WTC11 (cell line): ENCODE measurements around the gene RACK1. TPM values are rescaled to one million over a fixed set of nuclear protein-coding genes. Genes with fewer than 3 reads are reported as not detected.
"Not testable (repeated sequence)": the region's sequence is repeated elsewhere in the genome, so short reads cannot be mapped to it uniquely, and the experiment has no call there.

Experiments used
- ATAC-seq: fragments of 200-7000 bp; cut with Tn5 transposase; 2 replicates; pipeline ENCODE4 v1.10.0; 2021; ENCODE audit warnings: mild to moderate bottlenecking, moderate library complexity
- CTCF ChIA-PET: fragments of 300-600 bp; sonication (Branson Sonifier 250); formaldehyde crosslinking; loops from one replicate; lab custom pipeline; 2021; ENCODE audit warnings: antibody characterized with exemption; lab: Charles Lee
- POLR2A ChIA-PET: fragments of 350-600 bp; sonication (Branson Sonifier 250); formaldehyde crosslinking; loops from one replicate; lab custom pipeline; 2021; ENCODE audit warnings: antibody characterized with exemption; lab: Charles Lee
- DNase-seq: peaks from one replicate; pipeline ENCODE4 v3.0.0; 2021; ENCODE audit warnings: low spot score
- H3K27ac Mint-ChIP-seq: 2 replicates; pipeline ENCODE4 v1.8.0; 2021; ENCODE audit warnings: mixed read lengths
- H3K27me3 Mint-ChIP-seq: 2 replicates; pipeline ENCODE4 v1.8.0; 2021; ENCODE audit warnings: low read depth, mild to moderate bottlenecking, moderate library complexity, mixed read lengths
- H3K36me3 Mint-ChIP-seq: 2 replicates; pipeline ENCODE4 v1.8.0; 2021; ENCODE audit warnings: mixed read lengths
- H3K4me1 Mint-ChIP-seq: 2 replicates; pipeline ENCODE4 v1.8.0; 2022; ENCODE audit warnings: mixed read lengths
- H3K4me3 Mint-ChIP-seq: 2 replicates; pipeline ENCODE4 v1.8.0; 2021; ENCODE audit warnings: mild to moderate bottlenecking, moderate library complexity, mixed read lengths
- H3K9me3 Mint-ChIP-seq: 2 replicates; pipeline ENCODE4 v1.8.0; 2021; ENCODE audit warnings: mixed read lengths
- CREB1 ChIP-seq: sonication (generic); formaldehyde crosslinking; IDR thresholded peaks from 2 replicates; pipeline ENCODE4 v1.8.0; 2023; ENCODE audit warnings: mild to moderate bottlenecking, missing genetic modification reagents
- EMX1 ChIP-seq: fragments of 250-450 bp; sonication (Bioruptor Pico); IDR thresholded peaks from 2 replicates; pipeline ENCODE4 v1.8.0; 2021; ENCODE audit warnings: mild to moderate bottlenecking
- GRHL2 ChIP-seq: fragments of 250-450 bp; sonication (Bioruptor Pico); IDR thresholded peaks from 2 replicates; pipeline ENCODE4 v1.8.0; 2022; ENCODE audit warnings: mild to moderate bottlenecking, moderate library complexity; ENCODE audit not compliant: insufficient replicate concordance, severe bottlenecking
- NFATC4 ChIP-seq: fragments of 250-450 bp; sonication (Bioruptor Pico); IDR thresholded peaks from 2 replicates; pipeline ENCODE4 v1.9.0; 2021; ENCODE audit warnings: mild to moderate bottlenecking
- RORB ChIP-seq: fragments of 250-450 bp; sonication (Bioruptor Pico); IDR thresholded peaks from 2 replicates; pipeline ENCODE4 v1.9.0; 2021; ENCODE audit warnings: mild to moderate bottlenecking
- TCF7 ChIP-seq: sonication (generic); formaldehyde crosslinking; IDR thresholded peaks from 2 replicates; pipeline ENCODE4 v1.8.0; 2022; ENCODE audit warnings: mild to moderate bottlenecking, low read depth, missing genetic modification reagents, moderate library complexity
- TP53 ChIP-seq: sonication (generic); formaldehyde crosslinking; IDR thresholded peaks from 2 replicates; pipeline ENCODE4 v1.8.1; 2023; ENCODE audit warnings: mild to moderate bottlenecking, missing genetic modification reagents
- ZNF671 ChIP-seq: fragments of 250-450 bp; sonication (Bioruptor Pico); IDR thresholded peaks from 2 replicates; pipeline ENCODE4 v1.8.0; 2021; ENCODE audit warnings: mild to moderate bottlenecking
- total RNA-seq: library from RNA; stranded (reverse); gene quantifications from 3 replicates; pipeline ENCODE4 v1.2.3, GENCODE V29; 2021
- TF ChIP-seq, protein P1 (sequence below): fragments of 250-450 bp; sonication (Bioruptor Pico); IDR thresholded peaks from 2 replicates; pipeline ENCODE4 v1.9.0; 2021; ENCODE audit warnings: moderate library complexity, mild to moderate bottlenecking, inconsistent platforms, borderline replicate concordance
- TF ChIP-seq, protein P2 (sequence below): sonication (generic); formaldehyde crosslinking; IDR thresholded peaks from 2 replicates; pipeline ENCODE4 v1.8.1; 2022; ENCODE audit warnings: low read depth, missing genetic modification reagents, borderline replicate concordance
- TF ChIP-seq, protein P3 (sequence below): fragments of 250-450 bp; sonication (Bioruptor Pico); IDR thresholded peaks from 2 replicates; pipeline ENCODE4 v1.8.0; 2021; ENCODE audit warnings: mild to moderate bottlenecking
- TF ChIP-seq, protein P4 (sequence below): sonication (generic); formaldehyde crosslinking; IDR thresholded peaks from 2 replicates; pipeline ENCODE4 v1.8.1; 2022; ENCODE audit warnings: mild to moderate bottlenecking, missing genetic modification reagents, moderate library complexity, borderline replicate concordance
- TF ChIP-seq, protein P5 (sequence below): sonication (generic); formaldehyde crosslinking; IDR thresholded peaks from 2 replicates; pipeline ENCODE4 v1.8.0; 2023; ENCODE audit warnings: mild to moderate bottlenecking, missing genetic modification reagents
- TF ChIP-seq, protein P6 (sequence below): sonication (generic); formaldehyde crosslinking; IDR thresholded peaks from 2 replicates; pipeline ENCODE4 v1.8.0; 2022; ENCODE audit warnings: missing genetic modification reagents

RACK1 gene
- total RNA-seq, 1 experiment from 2014 or later, result 2,360 TPM

DNA sequence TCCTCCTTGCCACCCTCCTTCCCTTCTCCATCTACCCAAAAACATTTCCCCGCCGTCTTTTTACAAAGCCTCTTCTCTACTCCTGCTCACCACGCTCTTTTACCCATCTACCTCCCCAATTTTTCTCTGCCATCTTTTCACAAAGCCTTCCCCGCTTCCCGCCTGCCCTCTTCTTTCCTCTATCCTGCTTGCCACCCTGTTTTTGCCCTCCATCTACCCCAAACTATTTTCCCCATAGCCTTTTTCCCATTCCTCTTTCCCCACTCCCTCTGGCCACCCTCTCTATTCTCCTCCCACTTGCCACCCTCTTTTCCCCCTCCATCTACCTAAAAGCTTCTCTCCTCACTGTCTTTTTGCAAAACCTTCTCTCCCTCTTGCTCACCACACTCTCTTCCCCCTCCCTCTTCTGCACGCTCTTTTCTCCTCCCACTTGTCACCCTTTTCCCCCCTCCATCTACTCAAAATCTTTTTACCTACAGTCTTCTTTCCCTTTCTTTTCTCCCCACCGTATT lies 36.6 kb upstream of the RACK1 start:
- no peak for ATAC-seq
- ChIA-PET CTCF (no interaction called here), POLR2A (interaction anchor here (2.3 kb wide), 1 partner anchor 19 kb away, joined by 12 read pairs; the partner anchor contains the start of gene TRIM52)
- no peak for DNase-seq
- Mint-ChIP-seq H3K36me3 (peaks cover 9% of the 10 kb centered on the region), H3K9me3 (no peaks in the 10 kb centered on the region), H3K27ac (no peak overlapping the region), H3K4me3 (no peak overlapping the region), H3K4me1 (peaks cover 10% of the 10 kb centered on the region), H3K27me3 (peaks cover 10% of the 10 kb centered on the region)
- TF ChIP-seq, protein P1, sequence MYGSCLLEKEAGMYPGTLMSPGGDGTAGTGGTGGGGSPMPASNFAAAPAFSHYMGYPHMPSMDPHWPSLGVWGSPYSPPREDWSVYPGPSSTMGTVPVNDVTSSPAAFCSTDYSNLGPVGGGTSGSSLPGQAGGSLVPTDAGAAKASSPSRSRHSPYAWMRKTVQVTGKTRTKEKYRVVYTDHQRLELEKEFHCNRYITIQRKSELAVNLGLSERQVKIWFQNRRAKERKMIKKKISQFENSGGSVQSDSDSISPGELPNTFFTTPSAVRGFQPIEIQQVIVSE (CRISPR knock-in tag), result no peak
- TF ChIP-seq, protein P2, sequence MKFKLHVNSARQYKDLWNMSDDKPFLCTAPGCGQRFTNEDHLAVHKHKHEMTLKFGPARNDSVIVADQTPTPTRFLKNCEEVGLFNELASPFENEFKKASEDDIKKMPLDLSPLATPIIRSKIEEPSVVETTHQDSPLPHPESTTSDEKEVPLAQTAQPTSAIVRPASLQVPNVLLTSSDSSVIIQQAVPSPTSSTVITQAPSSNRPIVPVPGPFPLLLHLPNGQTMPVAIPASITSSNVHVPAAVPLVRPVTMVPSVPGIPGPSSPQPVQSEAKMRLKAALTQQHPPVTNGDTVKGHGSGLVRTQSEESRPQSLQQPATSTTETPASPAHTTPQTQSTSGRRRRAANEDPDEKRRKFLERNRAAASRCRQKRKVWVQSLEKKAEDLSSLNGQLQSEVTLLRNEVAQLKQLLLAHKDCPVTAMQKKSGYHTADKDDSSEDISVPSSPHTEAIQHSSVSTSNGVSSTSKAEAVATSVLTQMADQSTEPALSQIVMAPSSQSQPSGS (CRISPR knock-in tag), result no peak
- no peak for TF ChIP-seq CREB1 (CRISPR knock-in tag)

DNA sequence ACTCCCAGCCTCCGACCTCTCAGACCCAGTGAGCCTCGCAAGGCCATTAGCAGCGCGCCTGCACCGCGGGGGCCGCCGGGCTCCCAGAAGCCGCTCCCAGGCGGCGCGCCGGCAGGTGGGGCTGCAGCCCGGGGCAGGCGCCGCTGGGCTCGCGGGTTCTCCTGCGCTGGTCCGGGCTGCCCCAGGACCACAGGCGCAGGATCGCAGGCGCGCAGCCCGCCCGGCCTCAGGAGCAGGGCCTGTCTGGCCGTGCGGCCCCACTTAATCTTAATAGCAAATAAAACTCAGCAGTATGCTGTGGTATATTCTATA lies 29.7 kb upstream of the RACK1 start:
- POLR2A ChIA-PET, result interaction anchor here (1.0 kb wide), 1 partner anchor 38 kb away, joined by 3 read pairs; no protein-coding TSS in a partner anchor
- ATAC-seq, result peak; percentile 94
- peak overlapping the region; percentile 80 for H3K4me3 Mint-ChIP-seq
- CTCF ChIA-PET, result interaction anchor here (0.6 to 1.5 kb wide), 4 partner anchors 8 to 958 kb away, joined by 3 to 5 read pairs (median 4); no protein-coding TSS in a partner anchor
- peak; percentile 77 for DNase-seq
- H3K4me1 Mint-ChIP-seq, H3K27ac Mint-ChIP-seq, H3K9me3 Mint-ChIP-seq, H3K27me3 Mint-ChIP-seq, H3K36me3 Mint-ChIP-seq: not testable (repeated sequence)

DNA sequence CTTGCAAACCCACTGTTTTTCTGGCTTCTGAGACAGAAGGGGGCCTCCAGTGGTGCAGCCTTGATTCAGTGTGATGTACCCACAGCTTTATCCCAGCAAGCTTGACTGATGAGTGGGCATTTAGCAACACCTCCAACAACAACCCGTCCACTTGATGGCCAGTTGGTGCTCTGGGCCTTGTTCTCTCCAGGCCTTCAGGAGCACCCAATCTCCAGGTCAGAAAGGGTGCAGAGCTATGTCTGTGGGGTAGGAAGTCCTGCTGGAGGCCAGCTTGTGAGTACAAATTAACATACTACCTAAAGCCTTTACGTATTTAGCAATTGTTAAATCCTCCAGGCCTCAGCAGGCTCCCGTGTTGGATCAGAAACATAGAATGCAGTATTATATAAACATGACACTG lies 27.4 kb upstream of the RACK1 start:
- ChIA-PET CTCF (no interaction called here), POLR2A (no interaction called here)

DNA sequence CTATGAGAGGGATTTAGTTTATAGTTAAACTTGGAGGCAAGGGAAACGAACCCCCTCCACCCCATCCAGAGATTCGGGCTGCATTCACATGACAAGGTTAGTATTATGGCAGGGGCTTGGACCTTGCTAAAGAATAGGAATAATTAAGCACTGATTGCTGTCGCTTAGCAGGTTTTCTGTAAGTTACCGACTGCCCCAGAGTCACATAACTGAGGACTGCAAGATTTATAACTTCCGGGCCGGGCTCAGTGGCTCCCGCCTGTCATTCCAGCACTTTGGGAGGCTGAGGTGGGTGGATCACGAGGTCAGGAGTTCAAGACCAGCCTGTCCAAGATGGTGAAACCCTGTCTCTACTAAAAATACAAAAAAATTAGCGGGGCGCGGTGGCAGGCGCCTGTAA lies 24.2 kb upstream of the RACK1 start:
- ATAC-seq, H3K36me3 Mint-ChIP-seq, POLR2A ChIA-PET, H3K4me3 Mint-ChIP-seq, H3K9me3 Mint-ChIP-seq, H3K27me3 Mint-ChIP-seq, CTCF ChIA-PET, DNase-seq: not testable (repeated sequence)
- H3K27ac Mint-ChIP-seq, result peak overlapping the region; percentile 89; the same call in 1 of the 2 replicates
- H3K4me1 Mint-ChIP-seq, result peaks cover 34% of the 10 kb centered on the region

More for the DNA sequence above, 27.4 kb upstream of the RACK1 start:
- no peaks in the 10 kb centered on the region for H3K9me3 Mint-ChIP-seq
- 0 out of 2 replicates have a peak overlapping the region, but pooled peaks have one; percentile 12 for H3K27ac Mint-ChIP-seq
- peaks cover 27% of the 10 kb centered on the region for H3K4me1 Mint-ChIP-seq
- no peaks in the 10 kb centered on the region for H3K36me3 Mint-ChIP-seq
- ATAC-seq, result no peak
- DNase-seq, result no peak
- no peaks in the 10 kb centered on the region for H3K27me3 Mint-ChIP-seq
- TF ChIP-seq TP53 (CRISPR knock-in tag) (no peak), RORB (no peak), GRHL2 (no peak), NFATC4 (no peak), EMX1 (CRISPR knock-in tag) (no peak), ZNF671 (CRISPR knock-in tag) (no peak), TCF7 (CRISPR knock-in tag) (no peak)
- TF ChIP-seq, protein P3, sequence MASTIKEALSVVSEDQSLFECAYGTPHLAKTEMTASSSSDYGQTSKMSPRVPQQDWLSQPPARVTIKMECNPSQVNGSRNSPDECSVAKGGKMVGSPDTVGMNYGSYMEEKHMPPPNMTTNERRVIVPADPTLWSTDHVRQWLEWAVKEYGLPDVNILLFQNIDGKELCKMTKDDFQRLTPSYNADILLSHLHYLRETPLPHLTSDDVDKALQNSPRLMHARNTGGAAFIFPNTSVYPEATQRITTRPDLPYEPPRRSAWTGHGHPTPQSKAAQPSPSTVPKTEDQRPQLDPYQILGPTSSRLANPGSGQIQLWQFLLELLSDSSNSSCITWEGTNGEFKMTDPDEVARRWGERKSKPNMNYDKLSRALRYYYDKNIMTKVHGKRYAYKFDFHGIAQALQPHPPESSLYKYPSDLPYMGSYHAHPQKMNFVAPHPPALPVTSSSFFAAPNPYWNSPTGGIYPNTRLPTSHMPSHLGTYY (CRISPR knock-in tag), result no peak
- TF ChIP-seq, protein P4, sequence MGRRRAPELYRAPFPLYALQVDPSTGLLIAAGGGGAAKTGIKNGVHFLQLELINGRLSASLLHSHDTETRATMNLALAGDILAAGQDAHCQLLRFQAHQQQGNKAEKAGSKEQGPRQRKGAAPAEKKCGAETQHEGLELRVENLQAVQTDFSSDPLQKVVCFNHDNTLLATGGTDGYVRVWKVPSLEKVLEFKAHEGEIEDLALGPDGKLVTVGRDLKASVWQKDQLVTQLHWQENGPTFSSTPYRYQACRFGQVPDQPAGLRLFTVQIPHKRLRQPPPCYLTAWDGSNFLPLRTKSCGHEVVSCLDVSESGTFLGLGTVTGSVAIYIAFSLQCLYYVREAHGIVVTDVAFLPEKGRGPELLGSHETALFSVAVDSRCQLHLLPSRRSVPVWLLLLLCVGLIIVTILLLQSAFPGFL (CRISPR knock-in tag), result no peak
- TF ChIP-seq, protein P5, sequence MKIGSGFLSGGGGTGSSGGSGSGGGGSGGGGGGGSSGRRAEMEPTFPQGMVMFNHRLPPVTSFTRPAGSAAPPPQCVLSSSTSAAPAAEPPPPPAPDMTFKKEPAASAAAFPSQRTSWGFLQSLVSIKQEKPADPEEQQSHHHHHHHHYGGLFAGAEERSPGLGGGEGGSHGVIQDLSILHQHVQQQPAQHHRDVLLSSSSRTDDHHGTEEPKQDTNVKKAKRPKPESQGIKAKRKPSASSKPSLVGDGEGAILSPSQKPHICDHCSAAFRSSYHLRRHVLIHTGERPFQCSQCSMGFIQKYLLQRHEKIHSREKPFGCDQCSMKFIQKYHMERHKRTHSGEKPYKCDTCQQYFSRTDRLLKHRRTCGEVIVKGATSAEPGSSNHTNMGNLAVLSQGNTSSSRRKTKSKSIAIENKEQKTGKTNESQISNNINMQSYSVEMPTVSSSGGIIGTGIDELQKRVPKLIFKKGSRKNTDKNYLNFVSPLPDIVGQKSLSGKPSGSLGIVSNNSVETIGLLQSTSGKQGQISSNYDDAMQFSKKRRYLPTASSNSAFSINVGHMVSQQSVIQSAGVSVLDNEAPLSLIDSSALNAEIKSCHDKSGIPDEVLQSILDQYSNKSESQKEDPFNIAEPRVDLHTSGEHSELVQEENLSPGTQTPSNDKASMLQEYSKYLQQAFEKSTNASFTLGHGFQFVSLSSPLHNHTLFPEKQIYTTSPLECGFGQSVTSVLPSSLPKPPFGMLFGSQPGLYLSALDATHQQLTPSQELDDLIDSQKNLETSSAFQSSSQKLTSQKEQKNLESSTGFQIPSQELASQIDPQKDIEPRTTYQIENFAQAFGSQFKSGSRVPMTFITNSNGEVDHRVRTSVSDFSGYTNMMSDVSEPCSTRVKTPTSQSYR (CRISPR knock-in tag), result no peak
- TF ChIP-seq, protein P6, sequence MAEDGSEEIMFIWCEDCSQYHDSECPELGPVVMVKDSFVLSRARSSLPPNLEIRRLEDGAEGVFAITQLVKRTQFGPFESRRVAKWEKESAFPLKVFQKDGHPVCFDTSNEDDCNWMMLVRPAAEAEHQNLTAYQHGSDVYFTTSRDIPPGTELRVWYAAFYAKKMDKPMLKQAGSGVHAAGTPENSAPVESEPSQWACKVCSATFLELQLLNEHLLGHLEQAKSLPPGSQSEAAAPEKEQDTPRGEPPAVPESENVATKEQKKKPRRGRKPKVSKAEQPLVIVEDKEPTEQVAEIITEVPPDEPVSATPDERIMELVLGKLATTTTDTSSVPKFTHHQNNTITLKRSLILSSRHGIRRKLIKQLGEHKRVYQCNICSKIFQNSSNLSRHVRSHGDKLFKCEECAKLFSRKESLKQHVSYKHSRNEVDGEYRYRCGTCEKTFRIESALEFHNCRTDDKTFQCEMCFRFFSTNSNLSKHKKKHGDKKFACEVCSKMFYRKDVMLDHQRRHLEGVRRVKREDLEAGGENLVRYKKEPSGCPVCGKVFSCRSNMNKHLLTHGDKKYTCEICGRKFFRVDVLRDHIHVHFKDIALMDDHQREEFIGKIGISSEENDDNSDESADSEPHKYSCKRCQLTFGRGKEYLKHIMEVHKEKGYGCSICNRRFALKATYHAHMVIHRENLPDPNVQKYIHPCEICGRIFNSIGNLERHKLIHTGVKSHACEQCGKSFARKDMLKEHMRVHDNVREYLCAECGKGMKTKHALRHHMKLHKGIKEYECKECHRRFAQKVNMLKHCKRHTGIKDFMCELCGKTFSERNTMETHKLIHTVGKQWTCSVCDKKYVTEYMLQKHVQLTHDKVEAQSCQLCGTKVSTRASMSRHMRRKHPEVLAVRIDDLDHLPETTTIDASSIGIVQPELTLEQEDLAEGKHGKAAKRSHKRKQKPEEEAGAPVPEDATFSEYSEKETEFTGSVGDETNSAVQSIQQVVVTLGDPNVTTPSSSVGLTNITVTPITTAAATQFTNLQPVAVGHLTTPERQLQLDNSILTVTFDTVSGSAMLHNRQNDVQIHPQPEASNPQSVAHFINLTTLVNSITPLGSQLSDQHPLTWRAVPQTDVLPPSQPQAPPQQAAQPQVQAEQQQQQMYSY (CRISPR knock-in tag), result no peak
- no peak overlapping the region for H3K4me3 Mint-ChIP-seq

DNA sequence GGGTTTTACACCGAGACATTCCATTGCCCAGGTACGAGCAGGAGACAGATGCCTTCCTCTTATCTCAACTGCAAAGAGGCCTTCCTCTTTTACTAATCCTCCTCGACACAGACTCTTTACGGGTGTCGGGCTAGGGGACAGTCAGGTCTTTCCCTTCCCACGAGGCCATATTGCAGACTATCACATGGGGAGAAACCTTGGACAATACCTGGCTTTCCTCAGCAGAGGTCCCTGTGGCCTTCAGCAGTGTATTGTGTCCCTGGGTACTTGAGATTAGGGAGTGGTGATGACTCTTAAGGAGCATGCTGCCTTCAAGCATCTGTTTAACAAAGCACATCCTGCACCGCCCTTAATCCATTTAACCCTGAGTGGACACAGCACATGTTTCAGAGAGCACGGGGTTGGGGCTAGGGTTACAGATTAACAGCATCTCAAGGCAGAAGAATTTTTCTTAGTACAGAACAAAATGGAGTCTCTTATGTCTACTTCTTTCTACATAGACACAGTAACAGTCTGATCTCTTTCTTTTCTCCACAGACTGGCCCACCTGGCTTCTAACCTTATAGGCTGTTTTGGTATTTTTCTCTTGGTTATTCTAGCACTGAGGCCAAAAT lies 23.7 kb upstream of the RACK1 start:
- DNase-seq, H3K4me3 Mint-ChIP-seq, H3K36me3 Mint-ChIP-seq, H3K9me3 Mint-ChIP-seq, ATAC-seq, H3K27me3 Mint-ChIP-seq, CTCF ChIA-PET, POLR2A ChIA-PET: not testable (repeated sequence)
- Mint-ChIP-seq H3K4me1 (peaks cover 34% of the 10 kb centered on the region), H3K27ac (peak overlapping the region; percentile 89)
